A549 (cell line): ENCODE measurements around the gene LTF.

Source experiments
- CTCF ChIP-seq: fragments of >200 bp; sonication (Bioruptor Twin); formaldehyde crosslinking; IDR thresholded peaks from 3 replicates; pipeline ENCODE4 v1.5.1; 2016
- E2F6 ChIP-seq: IDR thresholded peaks from 2 replicates; pipeline ENCODE4 v1.6.1; 2012; ENCODE audit warnings: low read depth, borderline replicate concordance
- MAFK ChIP-seq: fragments of 450-650 bp; IDR thresholded peaks from 2 replicates; pipeline ENCODE4 v1.6.1; 2014; ENCODE audit not compliant: partially characterized antibody
- RAD21 ChIP-seq, 2 experiments: fragments of >200 bp in 1 of 2; sonication (Bioruptor Twin) in 1 of 2; formaldehyde crosslinking in 1 of 2; IDR thresholded peaks in 1 of 2; conservative IDR thresholded peaks in 1 of 2; 2 replicates in 1 of 2; 3 replicates in 1 of 2; pipeline ENCODE4 v1.6.1; 2012 to 2018; ENCODE audit warnings: inconsistent platforms in 1 of 2

- no peak for TF ChIP-seq E2F6
- no peak for TF ChIP-seq CTCF
- no peak for TF ChIP-seq MAFK
- no peak for TF ChIP-seq RAD21 (conservative IDR thresholded peaks at IDR 0.05 in 1 of 2, IDR thresholded peaks at IDR 0.05 in 1 of 2)
Measured at GRCh38 chr3:46417841-46418611, 46.7 kb downstream of the LTF start.
